Posterior vena cava (tissue), 2 donors: ENCODE results near the gene MORC2. TPM values are rescaled to one million over a fixed set of nuclear protein-coding genes. Genes with fewer than 3 reads are reported as not detected.

Experiments used
- DNase-seq: peaks from one replicate; pipeline ENCODE4 v3.0.0-alpha.2; 2020; ENCODE audit warnings: low spot score
- intact Hi-C, 2 donors: fragments of 100-400 bp; cut with DNase I; formaldehyde crosslinking; loops; one replicate each; pipeline versions ENCODE4 v1.14.1 to v1.14.2; 2022 to 2023
- total RNA-seq, 2 donors: library from RNA; stranded (reverse); fragmentation: NEBNext Ultra II Directional; extraction: Animal tissue kit (Norgen Biotek cat#: 25700); gene quantifications; one replicate each; pipeline ENCODE4 v1.2.1, GENCODE V29; 2021
- donor health status: DM: yes; HTN: yes; CAD: no.
- donor health status: DM: yes; HTN: yes; CAD: no.

Gene MORC2
- total RNA-seq, 2 donors from 2014 or later, result 23.8 to 27.5 TPM

DNA sequence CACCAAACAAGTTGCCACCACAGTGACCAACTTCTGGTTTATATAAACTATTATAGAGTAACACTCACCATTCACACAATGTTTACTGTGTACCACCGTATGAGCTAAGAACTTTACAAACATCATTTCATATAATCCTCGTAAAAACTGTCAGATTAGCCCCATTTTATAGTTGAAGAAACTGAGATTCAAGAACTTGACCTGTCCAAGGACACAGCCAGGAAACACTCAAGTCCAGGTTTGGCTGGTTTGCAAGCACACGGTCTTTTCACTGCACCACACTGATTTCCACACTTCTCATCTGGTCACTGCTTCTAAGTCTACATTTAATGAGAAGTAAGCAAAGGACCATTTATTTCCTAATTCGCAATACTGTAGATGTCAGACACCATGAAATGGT, 3.7 kb downstream of the MORC2 start:
- DNase-seq, result no peak
- intact Hi-C loops, result loop anchor here in 1 of 2 donors (5.0 kb wide), 1 partner anchor 117 kb away; the partner anchor contains the start of gene SMTN

DNA sequence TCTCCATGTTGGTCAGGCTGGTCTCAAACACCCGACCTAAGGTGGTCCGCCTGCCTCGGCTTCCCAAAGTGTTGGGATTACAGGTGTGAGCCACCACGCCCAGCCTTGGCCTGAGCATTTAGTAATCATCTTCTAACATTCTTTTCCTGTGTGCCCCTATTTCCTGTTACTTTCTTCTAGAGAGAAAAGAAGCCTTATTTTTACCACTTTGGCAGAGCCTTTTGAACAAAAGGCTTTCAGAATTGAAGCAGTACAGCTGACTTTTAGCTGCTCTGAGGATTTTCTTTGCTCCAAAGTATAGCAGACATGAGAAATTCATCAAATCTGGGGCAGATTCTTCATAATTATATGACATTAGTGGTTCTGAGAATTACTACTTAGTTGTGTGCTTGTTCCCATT, 13.4 kb downstream of the MORC2 start:
- intact Hi-C loops, result no loop called here
- DNase-seq, result no peak

DNA sequence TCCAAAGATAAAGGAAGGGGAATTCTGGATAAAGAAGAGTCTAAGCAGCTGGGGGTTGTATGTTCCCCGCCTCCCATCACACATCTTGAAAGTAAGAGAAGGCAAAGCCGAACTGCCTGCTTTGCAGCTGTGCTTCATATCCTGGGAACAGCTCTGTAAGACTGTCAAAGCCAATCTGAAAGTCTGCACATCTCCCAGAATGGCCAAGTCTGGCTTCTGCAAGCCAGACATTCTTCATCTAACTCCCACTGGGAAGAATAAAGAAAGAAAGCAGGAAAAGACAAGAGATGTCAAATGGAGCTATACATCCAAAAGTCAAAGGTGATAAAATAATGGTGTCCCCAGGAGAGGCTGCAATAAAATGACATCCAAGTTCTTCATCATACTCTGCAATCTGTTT, 15.4 kb downstream of the MORC2 start:
- intact Hi-C loops, result no loop called here
- no peak for DNase-seq

DNA sequence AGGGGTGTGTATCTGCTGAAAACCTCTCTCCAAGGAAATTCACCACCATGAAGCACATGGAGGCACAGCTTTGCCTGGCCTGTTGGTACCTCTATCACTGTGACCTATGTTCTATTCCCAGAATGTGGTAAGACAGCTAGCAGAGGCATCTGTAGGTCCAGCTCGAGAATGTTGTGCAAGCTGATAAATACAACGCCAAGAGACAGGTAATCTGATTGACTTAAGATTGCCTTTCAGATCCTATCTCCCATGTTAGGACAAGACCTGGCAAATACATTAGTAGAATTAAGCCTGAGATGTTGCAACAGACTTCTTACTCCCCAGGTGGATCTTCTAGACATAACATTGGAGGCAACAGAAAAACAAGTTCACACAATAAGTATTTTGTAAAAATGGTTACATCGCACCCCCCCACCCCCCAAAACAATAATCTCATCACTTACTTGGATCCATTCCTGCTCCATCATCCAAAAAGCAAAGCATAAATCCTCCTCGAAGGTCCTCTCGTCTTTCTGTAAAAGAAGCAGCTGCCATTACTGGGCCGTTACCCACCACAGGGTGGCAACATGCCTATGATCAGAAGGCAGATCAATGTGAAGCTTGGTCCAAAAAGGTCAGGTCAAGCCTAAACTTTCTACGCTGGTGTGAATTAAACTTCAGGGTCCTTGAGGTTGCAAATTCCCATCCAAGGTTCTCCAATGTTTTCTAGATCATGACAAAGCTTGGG, 18.5 kb downstream of the MORC2 start:
- no peak for DNase-seq
- intact Hi-C loops, result loop anchor here in 1 of 2 donors (5.0 kb wide), 1 partner anchor 137 kb away; no protein-coding TSS in a partner anchor

DNA sequence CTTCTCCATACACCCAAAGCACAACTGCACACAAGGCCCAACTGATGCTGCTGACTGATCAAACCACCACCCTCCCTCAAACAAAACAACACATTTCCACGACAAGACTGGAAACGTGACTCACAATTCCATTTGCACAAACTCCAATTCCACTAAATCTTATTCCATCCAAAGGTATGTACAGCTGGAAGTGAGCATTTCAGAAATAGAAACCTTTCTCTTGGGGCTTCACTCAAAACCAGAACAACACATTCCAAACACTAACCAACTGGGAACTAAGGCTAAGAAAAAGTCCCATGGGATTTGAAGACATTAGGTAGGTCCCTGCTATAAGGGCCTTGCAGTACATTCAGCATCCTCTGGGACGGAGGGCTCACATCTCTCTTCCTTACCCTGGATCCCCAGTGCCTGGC, 19.6 kb downstream of the MORC2 start:
- DNase-seq, result no peak
- intact Hi-C loops, result loop anchor here in 1 of 2 donors (5.0 kb wide), 1 partner anchor 138 kb away; no protein-coding TSS in a partner anchor

DNA sequence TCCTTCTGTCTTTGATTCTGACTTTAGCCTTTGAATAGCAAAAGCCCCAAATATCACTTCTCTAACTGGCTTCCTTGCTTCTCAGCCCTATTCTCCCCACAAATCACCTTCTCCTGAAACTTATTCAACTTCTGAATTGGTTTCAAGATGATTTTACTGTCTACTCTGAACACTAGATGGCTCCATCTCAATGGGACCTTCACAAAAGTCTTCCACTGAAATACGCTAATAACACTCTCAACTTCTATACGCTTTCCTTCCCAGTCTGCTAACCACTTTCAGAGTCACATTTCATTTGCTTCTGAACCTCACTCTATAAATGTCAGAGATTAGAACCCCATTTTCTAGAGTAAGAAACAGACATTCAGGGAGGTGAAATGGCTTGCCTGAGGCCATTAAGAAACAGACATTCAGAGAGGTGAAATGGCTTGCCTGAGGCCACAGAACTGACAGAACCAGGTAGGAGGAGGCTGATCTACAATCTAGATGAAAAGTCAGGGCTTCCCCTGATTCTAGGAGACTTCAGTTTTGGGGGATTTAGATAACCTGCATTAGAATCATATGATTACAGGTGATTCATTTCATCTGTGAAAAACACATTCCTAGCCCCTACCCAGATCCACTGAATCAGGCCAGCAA, 20.6 kb downstream of the MORC2 start:
- DNase-seq, result no peak
- intact Hi-C loops, result loop anchor here (2.0 to 5.0 kb wide), 2 partner anchors 137 to 139 kb away; no protein-coding TSS in a partner anchor

DNA sequence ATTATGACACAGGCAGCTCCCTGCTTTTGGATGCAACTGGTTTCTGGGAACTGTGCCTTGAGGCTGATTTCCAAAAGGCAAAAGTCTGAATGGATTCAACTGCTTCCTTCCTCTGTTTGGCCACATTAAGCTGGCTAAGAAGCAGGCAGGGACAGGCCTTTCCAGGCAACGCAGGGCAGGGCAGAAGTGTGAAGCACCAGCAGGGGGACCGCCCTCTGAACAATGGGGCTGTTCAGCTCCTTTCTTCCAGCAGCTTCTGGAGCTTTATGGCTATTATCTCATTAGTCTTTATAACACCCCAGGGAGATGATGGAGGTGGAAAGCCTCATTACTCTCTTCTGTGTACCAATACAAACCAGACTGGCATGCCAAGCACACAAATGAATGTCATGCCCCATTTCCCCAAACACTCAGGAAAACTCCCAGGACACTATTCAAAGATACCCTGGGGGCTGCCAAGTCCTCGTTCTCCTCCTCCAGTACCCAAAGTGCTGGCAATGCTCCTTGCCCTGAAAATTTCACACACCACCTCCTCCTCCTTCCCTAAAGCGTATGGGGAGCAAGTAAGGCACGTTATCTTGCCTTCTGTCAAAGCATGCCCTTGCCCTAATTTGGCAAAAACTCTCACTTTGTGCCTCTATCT, 21.3 kb downstream of the MORC2 start:
- intact Hi-C loops, result loop anchor here (2.0 to 5.0 kb wide), 2 partner anchors 138 to 140 kb away; no protein-coding TSS in a partner anchor
- peak; percentile 89 for DNase-seq

DNA sequence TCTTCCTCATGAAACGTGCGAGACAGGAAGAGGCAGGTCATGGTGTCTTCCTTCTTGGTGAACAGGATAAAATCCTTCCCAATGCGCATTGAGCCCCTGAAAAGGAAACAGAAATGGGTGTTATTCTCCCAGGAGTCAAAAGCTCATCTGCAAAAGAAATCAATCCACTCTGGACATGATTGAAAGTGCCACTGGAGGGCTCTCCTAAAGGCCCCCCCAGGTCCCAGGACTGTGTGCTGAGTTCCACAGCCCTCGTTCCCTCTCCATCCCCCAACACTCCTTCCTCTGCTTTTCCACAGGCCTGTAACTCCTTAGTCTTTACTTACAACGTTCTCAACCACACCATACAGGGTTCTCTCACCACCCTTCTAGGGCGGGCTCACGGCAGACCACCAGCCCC, 22.2 kb downstream of the MORC2 start:
- no peak for DNase-seq
- intact Hi-C loops, result loop anchor here (2.0 to 5.0 kb wide), 2 partner anchors 138 to 141 kb away; no protein-coding TSS in a partner anchor

DNA sequence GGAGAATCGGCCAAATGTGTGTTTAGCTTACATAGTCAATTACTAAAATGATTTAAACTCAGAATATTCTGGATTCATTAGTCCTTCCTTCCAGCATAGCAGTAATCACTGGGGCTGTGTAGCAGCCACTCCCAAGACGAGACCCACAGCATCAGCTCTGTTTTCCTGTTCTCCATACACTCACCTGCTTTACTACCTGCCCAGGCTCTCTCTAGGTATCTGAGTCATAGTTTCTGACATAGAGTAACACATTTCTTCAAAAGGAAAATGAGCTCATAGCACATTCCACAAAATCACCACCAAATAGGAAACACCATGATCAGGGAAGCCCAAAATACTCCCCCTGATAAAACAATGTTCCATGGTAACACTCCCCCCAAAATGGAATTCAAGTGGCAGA, 22.9 kb downstream of the MORC2 start:
- no peak for DNase-seq
- intact Hi-C loops, result loop anchor here (2.0 to 5.0 kb wide), 2 partner anchors 139 to 142 kb away; no protein-coding TSS in a partner anchor

DNA sequence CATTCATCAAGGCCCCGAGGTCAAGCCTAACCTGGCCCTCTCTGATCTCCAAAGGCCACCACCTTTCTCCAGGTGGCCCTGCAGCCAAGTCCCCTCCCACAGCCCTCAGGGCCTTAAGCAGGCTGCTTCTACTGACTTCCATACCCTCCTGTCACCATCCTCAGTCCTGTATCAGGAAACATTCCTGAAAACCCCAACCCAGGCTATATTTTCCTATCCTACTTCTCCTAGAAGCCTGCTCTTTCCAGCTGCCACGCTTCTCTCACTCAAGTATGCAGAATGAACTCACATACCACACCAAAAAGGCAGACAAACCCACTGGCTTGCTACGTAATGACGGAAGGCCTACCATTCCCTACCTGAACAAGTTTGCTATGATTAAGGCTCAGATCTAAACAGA, 23.6 kb downstream of the MORC2 start:
- intact Hi-C loops, result loop anchor here in 1 of 2 donors (5.0 kb wide), 1 partner anchor 142 kb away; no protein-coding TSS in a partner anchor
- DNase-seq, result no peak

DNA sequence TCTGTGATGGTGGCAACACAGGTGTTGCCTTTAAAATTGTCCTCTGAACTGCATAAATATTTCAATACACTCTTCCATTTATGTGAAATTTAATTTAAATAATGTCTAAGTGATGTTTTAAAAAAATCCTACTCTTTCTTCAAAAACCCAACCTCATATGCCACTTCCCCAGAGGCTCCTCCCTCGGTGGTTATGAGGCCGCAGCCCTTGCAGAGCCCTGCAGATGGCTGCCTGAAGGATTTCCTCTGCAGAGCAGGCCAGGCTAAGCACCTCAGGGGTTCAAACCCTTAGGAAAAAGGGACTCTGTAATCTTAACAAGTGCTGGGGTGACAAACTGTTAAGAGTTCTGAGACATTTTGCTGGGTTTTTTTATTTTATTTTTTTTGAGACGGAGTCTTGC, 25.2 kb downstream of the MORC2 start:
- DNase-seq, result no peak
- intact Hi-C loops, result no loop called here

DNA sequence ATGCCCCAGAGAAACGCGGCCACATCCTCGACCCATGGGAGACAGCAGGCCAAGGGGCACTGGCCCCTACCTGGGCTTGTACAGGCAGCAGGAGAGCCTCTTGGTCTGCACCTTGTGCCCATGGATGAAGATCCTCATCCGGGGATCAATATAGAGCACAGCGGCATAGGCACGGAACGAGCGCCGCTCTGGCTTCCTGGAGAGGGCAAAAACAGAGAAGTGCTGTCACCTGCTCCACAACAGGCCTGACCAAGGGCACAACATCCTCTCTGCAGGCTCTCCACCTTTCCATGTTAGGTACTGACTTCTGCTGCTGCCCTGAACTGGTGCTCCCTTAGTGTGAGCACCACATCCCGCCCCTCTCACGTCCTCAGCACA, 27.2 kb downstream of the MORC2 start:
- intact Hi-C loops, result no loop called here

DNA sequence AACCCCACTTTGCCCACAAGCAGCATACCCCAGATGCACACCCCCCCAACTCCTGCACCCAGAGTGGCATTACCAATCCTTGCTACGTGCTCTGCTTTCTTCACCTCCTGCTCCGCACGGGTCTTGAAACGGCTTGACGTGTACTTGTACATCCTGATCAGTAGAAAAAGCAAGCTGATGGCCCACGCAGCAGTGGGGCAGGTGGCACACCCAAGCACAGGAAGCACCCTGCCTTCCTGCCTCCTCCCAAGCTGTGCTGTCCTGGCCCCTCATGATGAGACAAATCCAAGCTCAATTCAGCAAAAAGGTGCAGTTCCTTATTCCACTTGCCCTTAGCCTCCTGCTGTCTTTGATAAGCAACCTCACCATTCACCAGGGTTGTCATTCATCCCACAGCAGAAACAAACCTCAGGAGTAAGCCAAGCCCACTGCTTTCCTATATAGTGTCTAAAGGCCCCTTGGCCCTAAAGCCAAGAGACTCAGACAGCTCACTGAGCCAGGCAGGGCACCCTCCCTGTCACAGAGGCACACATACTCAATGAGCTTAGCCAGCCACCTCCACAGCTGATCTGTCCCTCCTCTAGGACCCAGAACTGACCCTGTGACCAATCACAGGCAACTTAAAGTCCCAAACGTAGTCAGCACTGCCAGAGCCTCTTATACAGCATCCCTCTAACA, 27.8 kb downstream of the MORC2 start:
- intact Hi-C loops, result no loop called here
- no peak for DNase-seq

More for the DNA sequence above, 27.2 kb downstream of the MORC2 start:
- DNase-seq, result no peak

DNA sequence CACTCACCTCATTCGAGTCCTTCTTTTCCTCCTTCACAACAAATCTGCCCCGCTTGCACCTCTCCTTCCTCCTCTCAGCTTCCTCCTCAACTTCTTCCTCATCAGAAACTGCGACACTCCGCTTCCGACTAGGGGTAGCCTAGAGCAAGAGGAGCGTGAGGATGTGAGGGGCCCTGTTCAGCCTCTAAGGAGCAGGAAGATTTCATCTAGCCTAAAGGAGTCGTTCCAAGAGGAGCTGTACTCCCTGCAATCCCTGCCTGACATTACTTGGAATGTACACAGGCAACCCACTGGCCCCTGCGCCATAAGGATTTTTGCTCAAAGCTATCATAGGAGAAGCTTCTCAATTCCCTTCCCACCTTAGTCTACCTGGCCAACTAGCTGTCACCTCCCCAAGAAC, 34.5 kb downstream of the MORC2 start:
- intact Hi-C loops, result no loop called here
- no peak for DNase-seq

DNA sequence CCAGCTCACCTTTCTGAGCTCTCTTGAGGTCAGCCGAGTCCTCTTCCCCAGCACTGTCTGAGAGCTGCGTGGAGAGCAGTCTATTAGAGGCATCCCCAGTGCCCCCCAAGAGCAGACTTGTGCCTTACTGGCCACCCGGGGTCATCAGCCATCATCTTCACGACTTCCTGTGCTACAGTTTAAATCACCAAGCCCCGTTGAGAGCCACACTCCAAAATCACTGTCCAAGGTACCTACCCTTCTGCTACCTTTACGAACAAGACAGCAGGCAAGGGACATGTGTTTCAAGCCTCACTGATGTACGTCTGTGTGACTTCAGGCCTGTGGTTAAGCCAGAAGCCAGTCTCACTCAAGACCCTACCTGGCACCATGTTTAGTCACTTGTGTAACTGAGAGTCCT, 35.1 kb downstream of the MORC2 start:
- intact Hi-C loops, result no loop called here
- DNase-seq, result no peak

DNA sequence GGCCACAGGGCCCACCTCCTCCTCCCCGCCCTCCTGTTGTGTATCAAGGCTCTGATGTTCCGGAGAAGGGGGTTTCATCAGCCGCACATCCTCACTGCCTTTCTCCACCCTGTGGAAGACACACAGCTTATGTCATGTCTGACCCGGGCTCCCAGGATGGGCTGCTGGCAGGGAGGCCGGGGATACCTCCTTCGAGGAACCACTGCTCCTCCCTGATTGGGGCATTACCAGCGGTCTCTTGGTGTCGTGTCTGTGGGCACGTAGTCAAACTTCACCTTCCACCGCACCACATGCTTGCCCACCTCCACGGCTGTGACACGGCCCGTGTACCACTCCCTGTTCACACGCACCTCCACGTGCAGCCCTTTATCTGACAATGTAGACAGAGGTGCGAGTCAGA, 35.9 kb downstream of the MORC2 start:
- intact Hi-C loops, result no loop called here
- DNase-seq, result peak; percentile 62

DNA sequence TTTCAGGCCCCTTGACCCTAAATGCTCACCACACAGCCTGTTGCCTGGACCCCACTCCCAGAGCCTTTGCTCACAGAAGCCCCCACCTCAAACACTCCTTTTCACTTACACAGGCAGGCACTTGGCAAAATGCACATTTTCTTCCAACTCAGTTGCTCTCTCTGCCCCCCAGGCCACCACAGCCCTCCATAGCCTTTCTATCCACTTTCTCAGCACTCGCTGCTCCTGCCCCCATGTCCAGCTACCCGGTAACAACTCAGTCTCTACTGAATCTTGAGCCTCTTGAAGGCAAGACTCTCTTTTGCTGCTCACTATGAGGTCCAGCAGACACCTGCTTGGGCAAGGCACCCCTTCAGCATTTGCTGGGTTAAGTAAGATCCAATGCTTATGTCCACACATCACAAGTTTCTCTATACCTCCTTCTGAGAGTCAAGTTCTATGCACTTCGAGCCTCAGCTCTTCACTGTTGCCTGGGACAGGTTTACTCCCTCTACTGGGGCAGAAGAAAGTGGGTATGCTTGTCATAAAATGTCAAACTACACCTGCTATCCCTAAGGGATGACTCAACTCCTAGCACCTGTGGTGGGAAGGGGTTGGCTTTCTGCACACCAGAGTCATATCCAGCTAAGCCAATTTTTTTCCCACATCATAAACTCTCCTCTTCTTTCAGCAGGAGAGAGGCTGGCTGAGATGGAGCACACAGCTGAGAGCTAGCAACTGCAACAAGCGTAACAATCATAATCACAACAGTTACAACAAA, 36.9 kb downstream of the MORC2 start:
- intact Hi-C loops, result no loop called here
- DNase-seq, result no peak

DNA sequence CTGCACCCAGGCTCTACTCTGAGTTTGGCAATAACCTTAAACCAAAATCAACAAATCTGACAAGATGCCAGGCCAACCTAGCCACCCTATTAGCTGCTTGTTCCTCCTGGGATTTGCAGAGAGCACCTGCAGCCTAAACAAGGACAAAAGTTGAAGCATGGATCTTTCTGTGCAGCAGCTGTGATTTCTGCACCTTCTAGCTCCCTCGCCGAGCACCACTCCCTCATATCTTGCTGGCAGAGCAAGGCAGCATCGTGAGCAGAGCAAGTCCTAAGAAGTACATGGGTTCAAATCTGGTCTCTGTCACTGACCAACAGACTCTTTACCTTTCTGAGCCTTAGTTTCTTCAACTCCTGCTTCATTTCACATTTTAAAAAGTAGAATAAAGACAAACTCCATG, 38.3 kb downstream of the MORC2 start:
- intact Hi-C loops, result no loop called here
- DNase-seq, result no peak

DNA sequence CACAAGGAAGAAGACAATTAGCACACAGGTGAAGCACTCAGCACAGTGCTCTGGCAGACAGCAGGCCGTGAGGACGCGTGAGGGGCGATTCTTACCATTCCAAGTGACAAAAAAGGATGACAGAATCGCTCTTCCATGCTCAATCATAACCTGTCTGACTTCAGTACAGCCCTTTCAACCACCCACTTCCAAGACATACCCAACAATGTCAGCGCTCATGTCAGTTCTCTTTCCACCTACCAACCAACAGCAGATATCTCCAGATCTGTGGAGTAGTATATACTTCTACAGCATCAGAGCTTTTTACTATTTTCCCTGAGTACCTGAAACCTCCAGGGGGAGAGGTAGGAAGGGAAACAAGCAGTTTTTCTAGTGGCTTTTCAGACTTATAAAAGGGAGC, 40.2 kb downstream of the MORC2 start:
- no peak for DNase-seq
- intact Hi-C loops, result loop anchor here in 1 of 2 donors (10.0 kb wide), 2 partner anchors 164 to 1836 kb away; no protein-coding TSS in a partner anchor
